Ishikawa (cell line): ENCODE results near the gene ZMYM1.
A peak's percentile ranks its signal among the peaks of the same experiment; 100 is the strongest.

Experiments
- CEBPB ChIP-seq: IDR thresholded peaks from 2 replicates; pipeline ENCODE4 v1.6.1; 2012
- CREB1 ChIP-seq: IDR thresholded peaks from 2 replicates; pipeline ENCODE4 v1.6.1; 2012; ENCODE audit warnings: low read depth
- EGR1 ChIP-seq: IDR thresholded peaks from 2 replicates; pipeline ENCODE4 v1.6.1; 2012
- EP300 ChIP-seq: IDR thresholded peaks from 2 replicates; pipeline ENCODE4 v1.6.1; 2012; ENCODE audit warnings: borderline replicate concordance
- FOXM1 ChIP-seq: IDR thresholded peaks from 2 replicates; pipeline ENCODE4 v1.6.1; 2012; ENCODE audit warnings: low read depth, borderline replicate concordance
- MAX ChIP-seq: IDR thresholded peaks from 2 replicates; pipeline ENCODE4 v1.6.1; 2012
- NFIC ChIP-seq: IDR thresholded peaks from 2 replicates; pipeline ENCODE4 v1.6.1; 2012
- RAD21 ChIP-seq: IDR thresholded peaks from 2 replicates; pipeline ENCODE4 v1.6.1; 2012; ENCODE audit warnings: low read depth
- TAF1 ChIP-seq: IDR thresholded peaks from 2 replicates; pipeline ENCODE4 v1.6.1; 2012; ENCODE audit warnings: low read depth, mild to moderate bottlenecking
- TCF12 ChIP-seq: IDR thresholded peaks from 2 replicates; pipeline ENCODE4 v1.6.1; 2012; ENCODE audit warnings: low read depth
- TEAD4 ChIP-seq: IDR thresholded peaks from 2 replicates; pipeline ENCODE4 v1.6.1; 2012
- YY1 ChIP-seq: IDR thresholded peaks from 2 replicates; pipeline ENCODE4 v1.6.1; 2012; ENCODE audit warnings: low read depth
- ZBTB7A ChIP-seq: IDR thresholded peaks from 2 replicates; pipeline ENCODE4 v1.6.1; 2012; ENCODE audit warnings: low read depth
- TF ChIP-seq, protein P1 (sequence below): IDR thresholded peaks from 2 replicates; pipeline ENCODE4 v1.6.1; 2012
- TF ChIP-seq, protein P2 (sequence below): IDR thresholded peaks from 2 replicates; pipeline ENCODE4 v1.6.1; 2012; ENCODE audit warnings: low read depth, mild to moderate bottlenecking

Gene ZMYM1

DNA sequence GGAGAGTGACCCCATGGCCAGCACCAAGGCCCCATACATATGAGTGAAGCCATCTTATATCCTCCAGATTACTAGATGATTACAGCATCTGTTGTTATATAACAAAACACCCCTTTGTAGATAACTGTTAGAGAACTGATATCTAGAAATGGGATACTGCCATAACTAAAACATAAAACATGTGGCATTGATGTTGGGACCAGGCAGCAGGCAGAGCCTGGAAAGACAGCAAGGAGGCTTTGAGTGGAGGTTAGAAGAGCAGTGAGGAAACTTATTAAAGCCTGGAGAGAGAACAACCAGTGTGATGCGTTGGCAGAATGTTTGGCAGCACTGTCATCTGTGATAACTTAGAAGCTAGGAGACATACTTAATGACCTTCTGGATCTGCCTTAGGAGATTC lies 42.0 kb upstream of the ZMYM1 start:
- TF ChIP-seq EGR1, result no peak

DNA sequence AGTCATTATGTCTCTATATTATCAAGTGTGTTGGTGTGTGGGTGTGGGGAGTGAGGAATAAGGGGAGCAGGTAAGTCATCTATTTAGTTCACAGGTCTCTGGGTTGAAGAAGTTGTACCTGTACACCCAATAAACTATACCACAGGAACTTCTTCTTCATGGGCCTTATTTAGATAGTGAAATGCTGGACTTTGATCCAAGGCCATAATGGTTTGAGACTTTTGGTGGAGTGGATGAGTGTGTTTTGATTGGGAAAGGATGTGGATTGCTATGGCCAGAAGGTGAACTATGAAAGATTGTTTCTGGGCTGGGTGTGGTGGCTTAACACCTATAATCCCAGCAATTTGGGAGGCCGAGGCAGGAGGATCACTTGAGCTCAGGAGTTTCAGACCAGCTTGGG lies 40.5 kb upstream of the ZMYM1 start:
- TF ChIP-seq CREB1, result no peak
- no peak for TF ChIP-seq FOXM1
- TF ChIP-seq TEAD4, result no peak
- no peak for TF ChIP-seq CEBPB
- TF ChIP-seq EP300, result no peak
- no peak for TF ChIP-seq TAF1
- TF ChIP-seq ZBTB7A, result no peak
- TF ChIP-seq EGR1, result no peak
- TF ChIP-seq, protein P1, sequence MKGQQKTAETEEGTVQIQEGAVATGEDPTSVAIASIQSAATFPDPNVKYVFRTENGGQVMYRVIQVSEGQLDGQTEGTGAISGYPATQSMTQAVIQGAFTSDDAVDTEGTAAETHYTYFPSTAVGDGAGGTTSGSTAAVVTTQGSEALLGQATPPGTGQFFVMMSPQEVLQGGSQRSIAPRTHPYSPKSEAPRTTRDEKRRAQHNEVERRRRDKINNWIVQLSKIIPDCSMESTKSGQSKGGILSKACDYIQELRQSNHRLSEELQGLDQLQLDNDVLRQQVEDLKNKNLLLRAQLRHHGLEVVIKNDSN, result no peak
- no peak for TF ChIP-seq RAD21

- TF ChIP-seq CREB1, result no peak
Observed at GRCh38 chr1:35043498-35043897, 35.7 kb upstream of the ZMYM1 start.

GRCh38 chr1:35044431-35044830 lies 34.8 kb upstream of the ZMYM1 start:
- no peak for TF ChIP-seq MAX
- no peak for TF ChIP-seq TEAD4
- TF ChIP-seq CEBPB, result no peak

DNA sequence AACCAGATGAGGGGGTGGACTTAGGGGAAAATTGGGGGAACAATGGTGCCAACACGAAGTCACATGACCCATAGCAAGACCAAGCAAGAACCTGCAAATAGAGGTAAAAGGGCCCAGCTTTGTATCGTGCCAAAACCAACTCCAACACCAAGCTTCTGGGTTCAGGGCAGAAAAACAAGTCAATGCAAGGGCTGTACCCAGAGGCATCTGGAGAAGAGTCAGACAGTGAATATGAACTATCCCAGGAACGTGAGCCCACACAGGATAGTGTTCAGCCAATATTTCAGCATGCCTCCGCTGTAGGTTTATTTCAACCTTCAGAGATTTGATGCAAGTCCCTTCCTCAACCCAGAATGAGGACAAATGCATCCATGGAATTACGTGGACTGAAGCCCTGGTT lies 32.5 kb upstream of the ZMYM1 start:
- TF ChIP-seq ZBTB7A (no peak), RAD21 (no peak), CREB1 (no peak), EGR1 (no peak), FOXM1 (no peak), MAX (no peak)
- TF ChIP-seq, protein P1, result 0 out of 2 replicates have a peak, but pooled peaks have one; percentile 5
- TF ChIP-seq, protein P2, sequence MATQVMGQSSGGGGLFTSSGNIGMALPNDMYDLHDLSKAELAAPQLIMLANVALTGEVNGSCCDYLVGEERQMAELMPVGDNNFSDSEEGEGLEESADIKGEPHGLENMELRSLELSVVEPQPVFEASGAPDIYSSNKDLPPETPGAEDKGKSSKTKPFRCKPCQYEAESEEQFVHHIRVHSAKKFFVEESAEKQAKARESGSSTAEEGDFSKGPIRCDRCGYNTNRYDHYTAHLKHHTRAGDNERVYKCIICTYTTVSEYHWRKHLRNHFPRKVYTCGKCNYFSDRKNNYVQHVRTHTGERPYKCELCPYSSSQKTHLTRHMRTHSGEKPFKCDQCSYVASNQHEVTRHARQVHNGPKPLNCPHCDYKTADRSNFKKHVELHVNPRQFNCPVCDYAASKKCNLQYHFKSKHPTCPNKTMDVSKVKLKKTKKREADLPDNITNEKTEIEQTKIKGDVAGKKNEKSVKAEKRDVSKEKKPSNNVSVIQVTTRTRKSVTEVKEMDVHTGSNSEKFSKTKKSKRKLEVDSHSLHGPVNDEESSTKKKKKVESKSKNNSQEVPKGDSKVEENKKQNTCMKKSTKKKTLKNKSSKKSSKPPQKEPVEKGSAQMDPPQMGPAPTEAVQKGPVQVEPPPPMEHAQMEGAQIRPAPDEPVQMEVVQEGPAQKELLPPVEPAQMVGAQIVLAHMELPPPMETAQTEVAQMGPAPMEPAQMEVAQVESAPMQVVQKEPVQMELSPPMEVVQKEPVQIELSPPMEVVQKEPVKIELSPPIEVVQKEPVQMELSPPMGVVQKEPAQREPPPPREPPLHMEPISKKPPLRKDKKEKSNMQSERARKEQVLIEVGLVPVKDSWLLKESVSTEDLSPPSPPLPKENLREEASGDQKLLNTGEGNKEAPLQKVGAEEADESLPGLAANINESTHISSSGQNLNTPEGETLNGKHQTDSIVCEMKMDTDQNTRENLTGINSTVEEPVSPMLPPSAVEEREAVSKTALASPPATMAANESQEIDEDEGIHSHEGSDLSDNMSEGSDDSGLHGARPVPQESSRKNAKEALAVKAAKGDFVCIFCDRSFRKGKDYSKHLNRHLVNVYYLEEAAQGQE, result no peak

GRCh38 chr1:35047188-35047858 lies 31.9 kb upstream of the ZMYM1 start:
- TF ChIP-seq EGR1, result no peak

DNA sequence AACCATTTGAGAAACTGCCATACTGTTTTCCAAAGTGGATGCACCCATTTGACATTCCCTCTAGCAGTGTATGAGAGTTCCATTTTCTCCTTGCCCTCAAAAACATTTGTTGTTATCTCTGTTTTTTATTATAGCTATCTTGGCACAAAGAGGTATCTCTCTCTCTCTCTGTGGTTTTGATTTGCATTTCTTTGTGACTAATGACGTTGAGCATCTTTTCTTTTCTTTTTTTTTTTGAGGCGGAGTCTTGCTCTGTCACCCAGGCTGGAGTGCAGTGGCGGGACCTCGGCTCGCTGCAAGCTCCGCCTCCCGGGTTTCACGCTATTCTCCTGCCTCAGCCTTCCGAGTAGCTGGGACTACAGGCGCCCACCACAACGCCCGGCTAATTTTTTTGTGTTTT lies 30.1 kb upstream of the ZMYM1 start:
- TF ChIP-seq EGR1 (no peak), EP300 (no peak), NFIC (no peak), FOXM1 (no peak), MAX (no peak), TEAD4 (no peak), ZBTB7A (no peak), RAD21 (no peak), YY1 (no peak), TCF12 (no peak), CEBPB (no peak), TAF1 (no peak), CREB1 (no peak)
- TF ChIP-seq, protein P2, result no peak
- TF ChIP-seq, protein P1, result no peak
